ENCODE results near the gene PASK.
"Not testable (repeated sequence)": the region's sequence is repeated elsewhere in the genome, so short reads cannot be mapped to it uniquely, and the experiment has no call there.

Gene PASK

DNA sequence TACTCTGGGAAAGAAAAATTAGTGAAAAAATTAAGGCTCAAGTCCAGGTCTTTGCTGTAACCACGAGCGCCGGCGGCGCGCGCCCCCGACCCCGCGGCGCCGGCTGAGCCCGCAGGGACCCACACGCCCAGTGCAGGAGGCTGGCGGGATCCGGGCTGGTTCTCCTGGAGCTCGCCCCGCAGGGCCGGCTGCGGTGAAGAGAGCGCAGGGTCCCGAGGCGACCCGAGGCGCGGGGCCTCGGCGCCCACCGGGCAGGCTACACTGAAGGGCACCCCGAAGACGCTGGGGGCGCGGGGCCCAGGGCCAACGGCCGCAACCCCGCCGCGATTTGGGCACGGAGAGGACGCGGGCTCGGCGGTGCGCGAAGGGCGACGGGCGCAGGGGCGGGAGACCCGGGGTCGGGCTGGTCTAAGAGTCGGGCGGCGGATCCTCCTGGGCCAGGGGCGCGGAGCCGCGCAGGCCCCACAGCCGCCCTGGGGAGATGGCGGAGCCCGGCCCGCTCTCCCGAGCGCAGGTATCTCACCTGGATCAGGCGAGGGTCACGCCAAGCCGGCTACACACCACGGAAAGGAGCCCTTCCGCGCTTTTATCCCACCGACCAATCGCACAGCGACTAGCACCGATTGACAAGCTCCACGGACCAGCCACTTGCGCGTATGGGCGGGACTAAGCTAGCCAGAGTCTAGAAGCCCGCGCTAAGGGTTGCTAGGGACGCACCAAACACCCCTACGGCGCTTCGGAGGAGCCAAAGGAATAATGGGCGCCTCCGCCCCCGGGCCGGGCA lies at the start of gene PASK:
Gene PASK, minus strand, starts transcription at position 582 of the 784 bp plus-strand sequence. CDS start 6,440 bp downstream, outside the sequence.
- peak; percentile 96 for DNase-seq

DNA sequence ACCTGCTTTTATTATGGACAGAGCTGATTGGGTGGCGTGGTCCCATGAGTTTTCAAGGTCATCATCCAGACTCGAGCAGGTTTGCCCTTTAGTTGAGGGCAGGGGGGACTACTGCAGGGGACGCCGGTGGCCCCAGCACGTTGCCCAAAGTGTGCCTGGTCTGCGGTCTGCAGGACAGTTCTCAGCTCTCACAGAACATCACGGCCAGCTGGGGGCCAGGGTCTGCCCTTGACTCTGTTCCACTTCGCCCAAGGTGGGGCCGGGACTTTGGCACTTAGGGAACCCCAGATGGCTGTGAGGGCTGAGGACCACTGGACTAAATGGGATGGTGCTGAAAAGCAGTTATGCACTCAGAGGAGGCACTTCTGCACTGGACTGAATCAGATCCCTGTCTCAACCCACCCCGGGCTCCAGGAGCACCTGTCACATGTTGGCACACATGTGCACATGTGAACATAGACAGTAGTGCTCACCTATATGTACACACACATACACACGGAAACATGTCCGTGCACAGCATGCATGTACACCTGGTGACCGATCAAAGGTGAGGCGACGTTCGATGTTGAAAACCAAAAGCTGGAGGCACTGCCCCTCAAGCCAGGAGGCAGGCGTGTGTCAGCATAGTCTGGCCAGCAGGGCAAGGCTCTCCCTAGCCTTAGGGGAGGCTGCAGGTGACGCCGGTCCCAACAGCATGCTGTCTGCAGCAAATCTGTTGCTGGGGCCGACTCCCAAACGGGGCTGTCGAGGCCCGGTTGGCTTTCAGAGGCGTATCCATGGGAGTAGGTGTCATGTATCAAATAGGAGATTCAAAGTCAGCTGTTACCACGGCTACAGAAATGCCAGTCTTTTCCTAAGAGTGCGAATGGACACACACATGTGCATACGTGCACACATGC lies 49.4 kb upstream of the PASK start:
- DNase-seq, result no peak

- DNase-seq, result no peak
These were observed 48.7 kb upstream of the PASK start for GRCh38 chr2:241197947-241198346.

GRCh38 chr2:241197246-241197645 lies 48.0 kb upstream of the PASK start:
- DNase-seq, result not testable (repeated sequence)

DNA sequence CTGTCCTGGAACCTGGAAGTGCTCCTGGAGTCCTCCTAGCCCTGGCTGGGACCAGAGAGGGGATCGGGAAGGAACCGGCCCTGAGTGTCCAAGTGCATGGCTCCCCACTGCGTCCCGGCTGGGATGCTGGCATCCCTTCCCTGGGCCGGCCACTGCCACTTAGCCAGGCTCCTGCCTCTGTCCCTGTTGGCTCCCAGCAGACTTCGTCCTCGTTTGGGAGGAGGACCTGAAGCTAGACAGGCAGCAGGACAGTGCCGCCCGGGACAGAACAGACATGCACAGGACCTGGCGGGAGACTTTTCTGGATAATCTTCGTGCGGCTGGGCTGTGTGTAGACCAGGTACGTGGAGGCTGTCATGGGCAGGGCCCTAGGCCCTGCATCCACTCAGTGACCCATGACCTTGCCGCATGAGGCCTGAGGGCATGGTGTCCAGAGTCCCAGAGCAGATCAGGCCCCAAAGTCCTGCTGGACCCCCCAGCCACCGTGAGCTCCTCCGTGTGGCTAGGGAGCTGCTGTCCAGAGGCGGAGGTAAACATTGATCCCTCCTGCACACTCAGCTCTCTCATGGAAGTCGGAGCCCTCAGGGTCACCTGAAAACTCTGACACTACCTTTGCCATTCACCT lies 46.3 kb upstream of the PASK start:
- DNase-seq, result no peak

DNA sequence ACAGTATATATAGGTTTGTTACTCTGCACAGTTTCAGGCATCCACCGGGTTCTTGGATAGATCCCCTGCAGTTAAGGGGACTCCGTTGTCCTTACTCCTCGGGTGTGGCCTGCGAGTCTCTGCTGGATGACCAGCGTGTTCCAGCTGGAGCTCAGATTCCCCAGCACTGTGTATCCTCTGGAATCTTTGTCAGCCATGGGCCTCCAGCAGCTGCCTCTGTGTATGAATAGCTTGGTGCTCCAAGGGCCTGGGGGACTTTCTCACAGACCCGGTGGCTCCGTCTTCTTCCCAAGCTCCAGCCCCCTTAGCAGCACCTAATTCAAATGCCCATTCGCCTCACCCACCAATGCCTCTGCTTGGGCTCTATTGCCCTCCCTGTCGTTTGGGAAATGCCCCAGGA lies 45.5 kb upstream of the PASK start:
- no peak for DNase-seq

- no peak for DNase-seq
These were observed 44.0 kb upstream of the PASK start for GRCh38 chr2:241193271-241193670.

DNA sequence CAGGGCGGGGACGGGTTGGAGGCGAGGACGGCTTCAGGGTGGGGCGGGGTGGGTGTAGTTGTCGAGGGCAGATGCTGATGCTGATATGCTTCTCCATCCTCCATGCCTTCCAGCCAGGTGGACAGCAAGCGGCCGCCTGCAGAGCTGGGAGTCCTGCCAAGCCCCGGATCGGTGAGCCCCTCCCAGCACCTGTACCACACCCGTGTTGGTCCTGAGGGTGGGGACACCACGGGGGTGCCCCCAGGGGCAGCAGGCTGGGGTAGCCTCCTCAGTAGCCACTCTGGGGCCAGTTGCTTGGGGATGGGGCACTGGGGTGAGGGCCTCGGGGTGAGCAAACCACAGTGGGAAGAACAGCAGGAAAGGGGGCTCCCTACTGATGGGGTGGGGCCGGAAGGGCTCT lies 41.8 kb upstream of the PASK start:
- no peak for DNase-seq

GRCh38 chr2:241190291-241190981 lies 41.2 kb upstream of the PASK start:
- DNase-seq, result no peak

DNA sequence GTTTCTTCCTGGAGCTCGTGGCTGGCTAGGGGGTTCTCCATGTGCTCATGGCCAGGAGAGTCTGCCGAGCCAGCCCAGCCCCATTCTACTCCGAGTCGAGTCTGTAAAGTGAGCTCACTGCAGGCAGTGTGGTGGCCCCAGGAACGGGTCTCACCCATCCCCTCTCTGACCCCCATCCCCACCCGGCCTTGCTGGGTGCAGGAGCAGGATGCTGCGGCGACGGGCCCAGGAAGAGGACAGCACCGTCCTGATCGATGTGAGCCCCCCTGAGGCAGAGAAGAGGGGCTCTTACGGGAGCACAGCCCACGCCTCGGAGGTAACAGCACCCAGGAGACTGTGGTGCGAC lies 40.6 kb upstream of the PASK start:
- no peak for DNase-seq

- DNase-seq, result no peak
These were observed 40.0 kb upstream of the PASK start for GRCh38 chr2:241189093-241189855.

GRCh38 chr2:241188361-241189092 lies 39.3 kb upstream of the PASK start, which contains the start of gene ANO7:
Gene ANO7, plus strand, starts transcription at chr2:241188677. Its CDS starts 1,387 bp downstream, at chr2:241190064.
- DNase-seq, result no peak

DNA sequence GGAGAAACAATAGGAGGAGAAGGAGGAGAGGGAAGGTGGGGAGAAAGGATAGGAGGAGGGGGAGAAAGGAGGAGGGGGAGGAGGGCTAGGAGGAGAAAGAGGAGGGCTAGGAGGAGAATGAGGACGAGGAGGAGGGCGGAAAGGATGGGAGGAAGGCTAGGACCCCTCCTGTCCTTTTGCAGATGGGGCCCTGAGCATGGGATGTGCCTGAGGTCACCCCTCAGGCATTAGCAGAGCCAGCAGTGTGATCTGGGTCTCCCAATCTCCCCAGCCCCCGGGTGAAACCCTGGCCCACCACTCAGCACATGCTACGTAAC lies 38.6 kb upstream of the PASK start:
- no peak for DNase-seq

DNA sequence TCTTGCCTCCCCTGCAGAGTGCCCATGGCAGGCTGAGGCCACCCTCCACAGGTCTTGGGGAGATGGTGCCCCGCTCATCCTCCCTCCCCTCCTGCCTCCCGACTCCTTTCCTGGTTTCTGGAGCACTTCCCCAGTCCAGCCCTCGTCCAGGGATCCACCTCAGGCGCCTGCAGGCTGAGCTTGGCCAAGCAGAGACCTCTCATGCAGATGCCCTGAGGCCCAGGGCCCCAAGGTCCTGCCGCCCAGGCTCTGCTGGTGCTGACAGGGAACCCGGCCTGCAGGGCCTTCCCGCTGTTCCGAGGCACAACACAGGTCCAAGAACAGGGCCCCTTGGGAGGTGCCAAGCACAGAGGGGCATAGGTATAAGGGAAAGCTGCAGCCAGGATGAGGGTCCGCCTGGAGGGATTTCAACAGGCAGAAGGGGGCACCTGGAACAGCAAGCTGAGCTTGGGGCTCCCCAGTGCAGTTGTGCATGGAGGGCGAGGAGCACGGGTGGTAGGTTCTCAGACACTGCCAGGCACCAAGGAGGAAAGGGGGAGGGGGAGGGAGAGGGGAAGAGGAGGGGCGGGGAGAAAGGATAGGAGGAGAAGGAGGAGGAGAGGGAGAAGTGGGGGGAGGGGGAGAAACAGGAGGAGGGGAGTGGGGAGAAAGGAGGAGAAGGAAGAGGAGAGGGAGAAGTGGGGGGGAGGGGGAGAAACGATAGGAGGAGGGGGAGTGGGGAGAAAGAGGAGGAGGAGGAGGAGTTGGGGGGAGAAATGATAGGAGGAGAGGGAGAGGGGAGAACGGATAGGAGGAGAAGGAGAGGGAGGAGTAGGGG lies 38.0 kb upstream of the PASK start:
- no peak for DNase-seq

GRCh38 chr2:241185961-241186360 lies 36.7 kb upstream of the PASK start:
- DNase-seq, result no peak

- DNase-seq, result no peak
These were observed 35.6 kb upstream of the PASK start for GRCh38 chr2:241184901-241185300.

DNA sequence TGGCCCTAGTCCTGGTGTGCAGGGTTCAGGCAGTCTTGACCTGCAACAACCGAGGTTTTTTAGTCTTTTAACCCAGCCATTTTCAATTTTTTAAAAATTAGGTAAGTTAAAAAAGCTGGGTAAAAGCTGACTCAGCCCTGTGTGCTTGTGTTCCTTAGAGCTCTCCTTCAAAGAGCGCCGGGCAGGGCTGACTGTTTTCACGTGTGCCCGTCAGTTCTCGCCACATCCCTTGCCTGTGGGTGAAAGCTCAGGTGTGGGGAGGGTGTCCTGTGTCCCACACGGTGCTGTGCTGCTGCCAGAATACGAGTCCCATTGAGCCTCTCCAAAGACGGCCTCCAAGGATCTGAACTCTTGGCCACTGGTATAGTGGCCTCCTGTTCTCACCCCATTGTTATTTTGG lies 33.9 kb upstream of the PASK start:
- no peak for DNase-seq

- DNase-seq, result no peak
These were observed 33.4 kb upstream of the PASK start for GRCh38 chr2:241182531-241183133.

GRCh38 chr2:241182126-241182525 lies 32.9 kb upstream of the PASK start:
- DNase-seq, result no peak

- DNase-seq, result no peak
These were observed 31.2 kb upstream of the PASK start for GRCh38 chr2:241180495-241180894.

Measured in suppressor macrophage treated with lipopolysaccharide for 4 hours (primary cell).